Keratinocyte (primary cell): ENCODE data around the gene NIBAN1. TPM values are rescaled to one million over a fixed set of nuclear protein-coding genes. Genes with fewer than 3 reads are reported as not detected.

Experiments
- DNase-seq: peaks from one replicate; pipeline ENCODE4 v3.0.0-alpha.2; 2011; ENCODE audit warnings: low read depth, missing footprints, low spot score
- FAIRE-seq: peaks from 2 replicates; lab custom pipeline; 2011; peaks lifted over from hg19 to GRCh38; lab: Jason Lieb, UNC
- H2AFZ ChIP-seq: 2 replicates; pipeline ENCODE4 v1.6.0; 2012; ENCODE audit warnings: low read length, control low read depth, inconsistent platforms; ENCODE audit not compliant: control insufficient read depth
- H3K27ac ChIP-seq: 2 replicates; pipeline ENCODE4 v1.5.1; 2011; ENCODE audit warnings: low read length; ENCODE audit not compliant: control insufficient read depth, insufficient read depth
- H3K27me3 ChIP-seq: 3 replicates; pipeline ENCODE4 v1.6.0; 2011; ENCODE audit warnings: low read length; ENCODE audit not compliant: control insufficient read depth, insufficient read depth; ENCODE audit errors: extremely low read depth
- H3K36me3 ChIP-seq, 2 experiments: 2 replicates in 1 of 2; 3 replicates in 1 of 2; pipeline ENCODE4 v1.5.1; 2011; ENCODE audit warnings: low read length in 2 of 2, mild to moderate bottlenecking in 1 of 2; ENCODE audit not compliant: control insufficient read depth in 2 of 2, insufficient read depth in 2 of 2; ENCODE audit errors: extremely low read depth in 1 of 2
- H3K4me1 ChIP-seq: 3 replicates; pipeline ENCODE4 v1.5.1; 2011; ENCODE audit warnings: low read length; ENCODE audit not compliant: control insufficient read depth, insufficient read depth; ENCODE audit errors: extremely low read depth
- H3K4me2 ChIP-seq: 3 replicates; pipeline ENCODE4 v1.6.0; 2011; ENCODE audit warnings: low read depth, low read length; ENCODE audit not compliant: control insufficient read depth, insufficient read depth; ENCODE audit errors: extremely low read depth
- H3K4me3 ChIP-seq, 3 experiments: fragments of 200-600 bp in 1 of 3; sonication (generic) in 1 of 3; 2 replicates in 2 of 3; 3 replicates in 1 of 3; pipeline ENCODE4 v1.5.1; 2011 to 2016; ENCODE audit warnings: low read length in 3 of 3, mild to moderate bottlenecking in 3 of 3, control low read depth in 2 of 3, inconsistent platforms in 1 of 3, low read depth in 1 of 3, mixed read lengths in 1 of 3, mixed run types in 1 of 3, moderate library complexity in 1 of 3; ENCODE audit not compliant: control insufficient read depth in 2 of 3, insufficient read depth in 2 of 3; ENCODE audit errors: extremely low read depth in 1 of 3
- H3K79me2 ChIP-seq: 2 replicates; pipeline ENCODE4 v1.6.0; 2012; ENCODE audit warnings: low read length; ENCODE audit not compliant: control insufficient read depth, insufficient read depth
- H3K9ac ChIP-seq: 3 replicates; pipeline ENCODE4 v1.6.0; 2011; ENCODE audit warnings: low read length; ENCODE audit not compliant: control insufficient read depth, insufficient read depth; ENCODE audit errors: extremely low read depth
- H3K9me1 ChIP-seq: 3 replicates; pipeline ENCODE4 v1.6.0; 2011; ENCODE audit warnings: low read length; ENCODE audit not compliant: control insufficient read depth, insufficient read depth; ENCODE audit errors: extremely low read depth
- H3K9me3 ChIP-seq: 2 replicates; pipeline ENCODE4 v1.5.1; 2012; ENCODE audit warnings: low read depth, low read length; ENCODE audit not compliant: control insufficient read depth
- H4K20me1 ChIP-seq: 3 replicates; pipeline ENCODE4 v1.6.0; 2011; ENCODE audit warnings: low read length; ENCODE audit not compliant: control insufficient read depth, insufficient read depth; ENCODE audit errors: extremely low read depth
- EZH2 ChIP-seq: IDR thresholded peaks from one replicate; pipeline ENCODE4 v1.6.1; 2012; ENCODE audit warnings: inconsistent platforms, mild to moderate bottlenecking, low read length, moderate library complexity
- dilution Hi-C: fragments of 300-500 bp; cut with MboI; formaldehyde crosslinking; loops from one replicate; pipeline ENCODE4 v1.7.0; 2020; ENCODE audit warnings: low sequenced_read_pairs; ENCODE audit not compliant: extremely low pct_ligation_motif_present
- polyA plus RNA-seq, 5 experiments: library from polyadenylated mRNA; depleted of rRNA in 3 of 5; stranded (reverse) in 3 of 5; stranded (forward) in 1 of 5; unstranded in 1 of 5; fragments of >200 nt; gene quantifications; 1 replicate in 1 of 5; 2 replicates in 3 of 5; 3 replicates in 1 of 5; pipeline versions ENCODE4 v1.2.1 to v1.2.3, GENCODE V29; 2011 to 2012; ENCODE audit warnings: missing spikeins in 2 of 5, low read depth in 1 of 5, low replicate concordance in 1 of 5
- TF ChIP-seq, protein P1 (sequence below), 3 experiments: IDR thresholded peaks in 1 of 3; conservative IDR thresholded peaks in 1 of 3; optimal IDR thresholded peaks in 1 of 3; 2 replicates in 2 of 3; 3 replicates in 1 of 3; pipeline versions ENCODE3 to v1.5.1; 2011; ENCODE audit warnings: low read length in 3 of 3, mild to moderate bottlenecking in 3 of 3, moderate library complexity in 2 of 3, control low read depth in 1 of 3, inconsistent platforms in 1 of 3; ENCODE audit not compliant: insufficient read depth in 2 of 3; ENCODE audit errors: extremely low read depth in 1 of 3

NIBAN1 gene
- polyA plus RNA-seq, 1 donor (not counting 4 experiments of a cell fraction or from before 2014, with no cell fraction given): 10.6 TPM

DNA sequence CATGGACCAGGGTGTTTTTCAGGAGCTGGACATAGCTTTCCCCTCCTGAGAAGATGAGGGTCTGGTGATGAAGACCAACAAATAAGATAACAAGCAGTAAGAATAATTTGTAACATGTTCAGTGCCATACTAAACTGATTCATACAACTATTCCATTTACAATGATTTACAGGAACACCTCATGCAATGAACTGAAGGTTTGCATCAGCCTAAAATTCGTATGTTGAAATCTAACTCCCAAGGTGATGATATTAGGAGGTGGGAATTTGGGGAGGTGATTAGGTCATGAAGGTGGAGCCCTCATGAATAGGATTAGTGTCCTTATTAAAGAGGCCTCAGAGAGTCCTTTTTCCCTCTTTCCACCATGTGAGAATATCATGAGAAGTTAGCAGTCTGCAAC, 15.9 kb upstream of the NIBAN1 start:
- Histone ChIP-seq H3K9me3 (no peaks in the 10 kb centered on the region), H3K4me1 (peaks cover 6% of the 10 kb centered on the region), H3K79me2 (no peaks in the 10 kb centered on the region), H3K4me2 (no peak overlapping the region), H3K9me1 (no peaks in the 10 kb centered on the region), H4K20me1 (no peaks in the 10 kb centered on the region), H3K9ac (no peak overlapping the region), H3K4me3 (no peak overlapping the region), H3K36me3 (no peaks in the 10 kb centered on the region), H3K27me3 (no peaks in the 10 kb centered on the region), H3K27ac (no peak overlapping the region), H2AFZ (no peak overlapping the region)
- DNase-seq (no peak), FAIRE-seq (no peak)
- TF ChIP-seq EZH2: no peak
- TF ChIP-seq, protein P1, sequence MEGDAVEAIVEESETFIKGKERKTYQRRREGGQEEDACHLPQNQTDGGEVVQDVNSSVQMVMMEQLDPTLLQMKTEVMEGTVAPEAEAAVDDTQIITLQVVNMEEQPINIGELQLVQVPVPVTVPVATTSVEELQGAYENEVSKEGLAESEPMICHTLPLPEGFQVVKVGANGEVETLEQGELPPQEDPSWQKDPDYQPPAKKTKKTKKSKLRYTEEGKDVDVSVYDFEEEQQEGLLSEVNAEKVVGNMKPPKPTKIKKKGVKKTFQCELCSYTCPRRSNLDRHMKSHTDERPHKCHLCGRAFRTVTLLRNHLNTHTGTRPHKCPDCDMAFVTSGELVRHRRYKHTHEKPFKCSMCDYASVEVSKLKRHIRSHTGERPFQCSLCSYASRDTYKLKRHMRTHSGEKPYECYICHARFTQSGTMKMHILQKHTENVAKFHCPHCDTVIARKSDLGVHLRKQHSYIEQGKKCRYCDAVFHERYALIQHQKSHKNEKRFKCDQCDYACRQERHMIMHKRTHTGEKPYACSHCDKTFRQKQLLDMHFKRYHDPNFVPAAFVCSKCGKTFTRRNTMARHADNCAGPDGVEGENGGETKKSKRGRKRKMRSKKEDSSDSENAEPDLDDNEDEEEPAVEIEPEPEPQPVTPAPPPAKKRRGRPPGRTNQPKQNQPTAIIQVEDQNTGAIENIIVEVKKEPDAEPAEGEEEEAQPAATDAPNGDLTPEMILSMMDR (optimal IDR thresholded peaks at IDR 0.05 in 1 of 3, IDR thresholded peaks at IDR 0.05 in 1 of 3, conservative IDR thresholded peaks at IDR 0.05 in 1 of 3; ENCODE audit: extremely low read depth in 1 of 3, insufficient read depth in 2 of 3, low read length in 3 of 3): no peak
- dilution Hi-C loops: no loop called here

DNA sequence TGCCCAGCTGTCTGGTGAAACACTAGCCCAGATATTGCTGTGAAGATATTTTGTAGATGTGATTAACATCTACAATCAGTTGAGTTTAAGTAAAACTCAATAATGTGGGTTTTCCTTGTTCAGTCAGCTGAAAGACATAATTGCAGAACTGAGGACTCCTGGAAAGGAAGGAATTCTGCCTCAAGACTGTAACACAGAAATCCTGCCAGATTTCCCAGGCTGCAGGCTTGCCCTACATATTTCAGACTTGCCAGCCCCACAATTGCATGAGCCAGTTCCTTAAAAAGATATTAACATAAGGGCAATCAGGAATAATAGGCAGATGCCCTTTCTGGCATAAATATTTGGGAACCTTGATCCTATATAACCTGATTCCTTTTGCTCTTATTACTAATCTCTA, 14.2 kb upstream of the NIBAN1 start:
- Histone ChIP-seq H3K27ac (no peak overlapping the region), H3K9ac (no peak overlapping the region), H3K4me1 (peaks cover 6% of the 10 kb centered on the region), H3K9me1 (no peaks in the 10 kb centered on the region), H3K4me2 (no peak overlapping the region), H3K79me2 (no peaks in the 10 kb centered on the region), H3K4me3 (no peak overlapping the region), H3K27me3 (no peaks in the 10 kb centered on the region), H4K20me1 (no peaks in the 10 kb centered on the region), H3K36me3 (no peaks in the 10 kb centered on the region), H2AFZ (no peak overlapping the region), H3K9me3 (no peaks in the 10 kb centered on the region)
- no peak for FAIRE-seq
- dilution Hi-C loops: no loop called here
- no peak for DNase-seq
- TF ChIP-seq EZH2: no peak
- TF ChIP-seq, protein P1 (optimal IDR thresholded peaks at IDR 0.05 in 1 of 3, IDR thresholded peaks at IDR 0.05 in 1 of 3, conservative IDR thresholded peaks at IDR 0.05 in 1 of 3; ENCODE audit: extremely low read depth in 1 of 3, insufficient read depth in 2 of 3, low read length in 3 of 3): no peak
